Measurements from ENCODE around the gene STIM2.

The STIM2 gene

GRCh38 chr4:26837993-26838842, 22.4 kb upstream of the STIM2 start:
- DNase-seq (ENCODE audit: low read depth in 2 of 3, low spot score in 2 of 3): no peak

- no peak for DNase-seq (ENCODE audit: low read depth in 2 of 3, low spot score in 2 of 3)
These were observed 21.6 kb upstream of the STIM2 start for GRCh38 chr4:26839016-26839415.

GRCh38 chr4:26839534-26839951, 21.1 kb upstream of the STIM2 start:
- DNase-seq (ENCODE audit: low read depth in 2 of 3, low spot score in 2 of 3): no peak

DNA sequence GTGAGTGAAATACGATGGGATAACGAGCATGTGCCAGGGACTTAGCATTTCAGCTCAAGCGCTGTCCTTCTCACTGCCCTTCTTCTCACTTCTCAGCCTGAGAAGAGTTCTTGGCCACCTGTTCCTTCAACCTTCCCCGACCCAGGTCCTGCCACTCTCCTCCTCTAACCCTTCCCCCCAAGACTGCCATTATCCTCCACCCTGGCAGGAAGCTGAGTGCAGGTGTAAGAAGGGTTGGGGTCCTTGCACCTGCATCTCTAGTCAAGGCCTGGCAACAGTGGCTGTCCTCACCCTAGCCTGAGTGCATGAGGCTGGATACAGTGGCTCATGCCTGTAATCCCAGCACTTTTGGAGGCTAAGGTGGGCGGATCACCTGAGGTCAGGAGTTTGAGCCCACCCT, 19.9 kb upstream of the STIM2 start:
- no peak for DNase-seq (ENCODE audit: low read depth in 2 of 3, low spot score in 2 of 3)

- no peak for DNase-seq (ENCODE audit: low read depth in 2 of 3, low spot score in 2 of 3)
These were observed 17.7 kb upstream of the STIM2 start for GRCh38 chr4:26842911-26843310.

- no peak for DNase-seq (ENCODE audit: low read depth in 2 of 3, low spot score in 2 of 3)
These were observed 10.1 kb upstream of the STIM2 start for GRCh38 chr4:26850528-26850927.

DNA sequence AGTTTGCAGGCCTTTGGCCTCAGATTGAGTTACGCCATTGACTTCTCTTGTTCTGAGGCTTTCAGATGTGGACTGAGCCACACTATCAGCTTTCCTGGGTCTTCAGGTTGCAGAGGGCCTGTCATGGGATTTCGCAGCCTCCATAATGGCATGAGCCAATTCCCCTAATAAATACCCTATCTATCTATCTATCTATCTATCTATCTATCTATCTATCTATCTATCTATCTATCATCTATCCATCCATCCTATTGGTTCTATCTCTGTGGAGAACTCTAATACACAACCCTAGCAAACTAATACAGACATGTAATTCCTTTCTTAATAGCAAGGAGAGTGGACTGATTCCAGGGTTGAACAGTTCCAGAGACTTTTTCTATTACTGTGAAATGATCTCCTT, 9.5 kb upstream of the STIM2 start:
- DNase-seq (ENCODE audit: low read depth in 2 of 3, low spot score in 2 of 3): no peak

DNA sequence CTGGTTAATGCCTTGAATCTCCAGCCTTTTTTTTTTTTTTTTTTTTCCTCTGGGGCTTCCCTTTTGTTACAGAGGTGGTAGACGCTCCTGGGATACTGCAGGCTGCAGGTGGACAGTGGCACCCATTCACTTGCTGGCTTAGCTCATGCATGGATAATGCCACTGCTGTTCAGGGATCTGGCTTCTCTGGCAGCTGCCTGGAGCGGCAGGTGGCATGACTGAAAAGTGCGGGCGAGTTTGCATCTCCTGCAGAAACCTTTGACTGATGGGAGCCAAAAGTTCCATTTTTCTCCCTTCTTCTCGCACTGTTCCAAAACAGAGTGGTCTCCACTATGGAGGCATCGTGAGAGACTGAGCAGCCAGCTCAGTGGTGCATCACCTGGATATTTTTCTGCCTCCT, 5.9 kb upstream of the STIM2 start:
- DNase-seq (ENCODE audit: low read depth in 2 of 3, low spot score in 2 of 3): no peak

DNA sequence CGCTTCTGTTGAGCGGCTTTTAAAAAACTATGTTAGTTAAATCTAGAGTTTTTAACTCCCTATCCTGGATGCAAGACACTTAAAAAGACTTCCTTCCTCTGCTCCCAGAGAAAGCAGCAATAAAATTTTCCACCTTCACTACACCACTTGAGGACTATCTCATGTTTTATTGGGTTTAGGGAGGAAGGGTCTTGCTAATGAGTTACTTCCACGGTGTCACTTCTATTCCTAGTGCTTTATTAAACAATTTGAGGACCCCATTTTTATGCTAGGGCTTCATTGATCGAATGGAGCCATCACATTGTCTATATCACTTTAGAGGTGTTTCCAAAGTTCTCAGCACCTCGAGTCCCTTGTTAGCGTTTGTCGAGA, 3.7 kb upstream of the STIM2 start:
- no peak for DNase-seq (ENCODE audit: low read depth in 2 of 3, low spot score in 2 of 3)

GRCh38 chr4:26857278-26858034, 3.2 kb upstream of the STIM2 start:
- peak; percentile 69 to 92 (median 76) for DNase-seq (ENCODE audit: low read depth in 2 of 3, low spot score in 2 of 3)

GRCh38 chr4:26858035-26858918, 2.4 kb upstream of the STIM2 start:
- no peak for DNase-seq (ENCODE audit: low read depth in 2 of 3, low spot score in 2 of 3)

DNA sequence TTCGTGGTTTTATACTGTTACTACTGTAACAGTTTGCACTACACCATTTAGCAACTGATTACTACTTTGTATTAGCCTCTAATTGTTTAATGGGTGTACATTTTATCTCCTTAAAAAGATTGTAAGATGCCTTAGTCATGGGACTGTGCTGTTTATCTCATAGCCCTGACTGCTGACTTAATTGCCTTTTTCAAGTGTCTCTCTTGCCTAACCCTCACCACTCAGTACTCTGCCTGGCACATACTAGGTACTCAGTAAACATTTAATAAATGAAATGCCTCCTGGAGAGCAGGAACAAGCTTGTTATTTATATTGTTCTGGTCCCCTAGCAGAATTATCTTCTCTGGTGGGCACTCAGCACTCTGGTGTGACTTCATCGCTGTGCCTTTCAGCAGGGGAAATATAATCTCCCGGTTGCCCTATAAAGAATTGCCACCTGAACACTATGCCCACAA, 1.7 kb upstream of the STIM2 start:
- DNase-seq (ENCODE audit: low read depth in 2 of 3, low spot score in 2 of 3): no peak

GRCh38 chr4:26859762-26860156, 882 bp upstream of the STIM2 start:
- no peak for DNase-seq (ENCODE audit: low read depth in 2 of 3, low spot score in 2 of 3)

GRCh38 chr4:26860922-26861433, 337 bp downstream of the STIM2 start:
- peak in 2 of 3 experiments; percentile 32 to 40 for DNase-seq (ENCODE audit: low read depth in 2 of 3, low spot score in 2 of 3)

DNA sequence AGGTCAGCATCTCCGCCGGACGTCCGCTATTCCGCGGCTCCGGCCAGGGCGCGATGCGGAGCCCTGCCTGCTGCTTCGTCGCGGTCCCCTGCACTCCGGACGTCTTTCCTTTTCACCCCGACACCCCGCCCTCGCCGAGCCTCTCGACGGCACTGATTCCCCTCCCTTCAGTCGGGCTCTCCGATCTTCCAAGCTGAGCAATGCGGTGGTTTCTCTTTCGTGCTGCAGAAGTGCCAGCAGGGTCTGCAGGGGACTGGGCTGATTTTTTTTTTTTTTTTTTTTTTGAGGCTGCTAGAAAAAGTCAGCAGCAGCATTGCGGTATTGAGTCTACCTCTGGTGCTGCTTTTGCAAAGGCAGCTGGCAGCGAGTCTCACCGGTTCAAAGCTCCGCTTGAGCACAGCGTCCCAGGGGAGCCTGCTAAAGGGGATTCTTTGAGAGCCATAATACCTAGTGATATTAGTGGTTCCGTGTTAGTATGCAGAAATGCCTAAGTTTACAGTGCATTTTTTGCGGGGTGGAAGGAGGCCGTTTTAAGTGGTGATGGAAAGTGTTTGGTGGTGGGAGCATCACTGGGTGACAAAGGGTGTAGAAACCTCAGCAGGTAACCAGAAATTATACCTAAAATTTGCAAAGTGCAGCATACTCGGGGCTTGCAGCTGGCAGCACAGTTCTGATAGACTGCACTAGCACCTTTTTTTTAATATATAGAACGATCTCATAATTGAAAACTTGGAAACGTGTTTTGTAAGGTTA, 969 bp downstream of the STIM2 start:
- peak; percentile 40 to 48 (median 42) for DNase-seq (ENCODE audit: low read depth in 2 of 3, low spot score in 2 of 3)

- no peak for DNase-seq (ENCODE audit: low read depth in 2 of 3, low spot score in 2 of 3)
These were observed 1.8 kb downstream of the STIM2 start for GRCh38 chr4:26862381-26862915.

DNA sequence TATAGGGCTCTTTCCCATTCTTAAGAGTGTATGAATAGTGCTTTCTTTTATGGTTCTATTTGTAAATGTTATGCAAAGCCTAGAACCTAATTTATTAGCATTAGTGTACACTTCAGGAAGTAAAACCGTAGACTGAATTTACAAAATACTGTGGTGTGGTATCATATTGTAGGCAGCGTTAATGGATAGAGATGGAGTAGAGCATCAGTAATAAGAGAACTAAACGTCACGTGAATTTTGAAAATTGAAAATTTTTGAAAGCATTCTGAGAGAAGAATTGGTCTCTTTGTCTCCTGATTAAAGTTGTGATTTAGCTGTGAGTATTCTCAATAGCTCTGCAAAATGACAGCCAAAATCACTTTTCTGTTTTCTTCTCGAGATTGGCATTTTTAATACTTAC, 2.9 kb downstream of the STIM2 start:
- no peak for DNase-seq (ENCODE audit: low read depth in 2 of 3, low spot score in 2 of 3)

DNA sequence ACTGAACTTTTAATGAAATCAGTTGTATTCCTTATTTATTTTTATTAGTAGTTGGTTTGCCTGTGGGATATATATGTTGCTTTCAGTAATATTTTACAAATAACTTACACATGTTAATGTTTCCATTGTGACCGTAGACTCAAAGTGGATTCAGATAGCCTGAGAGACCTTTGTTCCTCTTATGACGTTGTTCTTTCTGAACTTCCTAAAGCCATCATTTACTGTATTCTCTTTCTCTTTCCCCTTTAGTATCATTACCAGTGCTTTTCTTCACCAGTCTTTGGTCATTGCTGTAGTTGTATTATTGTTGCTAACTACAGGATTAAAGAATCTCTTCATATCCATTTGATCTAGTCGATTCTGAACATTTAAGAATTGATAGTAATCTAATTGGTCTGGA, 4.3 kb downstream of the STIM2 start:
- no peak for DNase-seq (ENCODE audit: low read depth in 2 of 3, low spot score in 2 of 3)

GRCh38 chr4:26866203-26866602, 5.6 kb downstream of the STIM2 start:
- no peak for DNase-seq (ENCODE audit: low read depth in 2 of 3, low spot score in 2 of 3)

DNA sequence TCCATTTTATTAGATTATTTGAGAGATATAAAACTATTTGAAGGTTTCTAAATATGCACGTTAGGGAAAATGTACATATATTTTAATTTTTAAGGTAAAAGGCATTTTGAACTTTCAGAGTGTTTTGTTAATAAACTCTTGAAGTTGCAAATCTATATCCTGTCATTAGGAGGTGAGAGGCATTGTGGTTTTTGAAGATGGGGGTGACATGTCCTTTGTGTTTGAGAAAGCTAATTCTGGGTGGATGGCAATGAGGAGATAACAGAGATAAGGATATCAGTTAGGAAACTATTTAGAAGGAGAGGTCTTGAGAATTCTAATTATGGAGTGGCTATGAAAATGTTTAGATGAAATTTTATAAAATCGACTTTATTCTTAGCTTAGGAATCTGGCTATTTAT, 6.1 kb downstream of the STIM2 start:
- DNase-seq (ENCODE audit: low read depth in 2 of 3, low spot score in 2 of 3): no peak
